GF-D8 (cell line): ENCODE results near the gene FOXD2.
A peak's percentile ranks its signal among the peaks of the same experiment; 100 is the strongest.

Experiments
- DNase-seq: peaks from one replicate; lab custom pipeline; 2025; lab: John Stamatoyannopoulos, UW

FOXD2 gene

GRCh38 chr1:47437447-47438164 lies at the start of gene FOXD2:
Gene FOXD2 (plus strand): TSS chr1:47438044. CDS start chr1:47438136, 92 bp downstream.
- DNase-seq, result peak; percentile 47

- DNase-seq, result no peak
Measured at GRCh38 chr1:47388891-47389238, 49.0 kb upstream of the FOXD2 start.

GRCh38 chr1:47389731-47390130 lies 48.1 kb upstream of the FOXD2 start:
- DNase-seq, result no peak

- no peak for DNase-seq
Measured at GRCh38 chr1:47390843-47391242, 47.0 kb upstream of the FOXD2 start.

GRCh38 chr1:47393141-47393540 lies 44.7 kb upstream of the FOXD2 start:
- DNase-seq, result no peak

GRCh38 chr1:47395433-47395832 lies 42.4 kb upstream of the FOXD2 start:
- no peak for DNase-seq

- DNase-seq, result no peak
Measured at GRCh38 chr1:47396671-47397196, 41.1 kb upstream of the FOXD2 start.

- no peak for DNase-seq
Measured at GRCh38 chr1:47399138-47399845, 38.6 kb upstream of the FOXD2 start.

GRCh38 chr1:47399846-47400155 lies 38.0 kb upstream of the FOXD2 start:
- no peak for DNase-seq

- no peak for DNase-seq
Measured at GRCh38 chr1:47401761-47402160, 36.1 kb upstream of the FOXD2 start.

GRCh38 chr1:47402591-47402990 lies 35.3 kb upstream of the FOXD2 start:
- DNase-seq, result no peak

GRCh38 chr1:47403321-47403910 lies 34.4 kb upstream of the FOXD2 start:
- DNase-seq, result no peak

GRCh38 chr1:47405697-47406096 lies 32.1 kb upstream of the FOXD2 start:
- DNase-seq, result no peak

GRCh38 chr1:47406966-47407365 lies 30.9 kb upstream of the FOXD2 start:
- DNase-seq, result no peak

- DNase-seq, result no peak
Measured at GRCh38 chr1:47407481-47407880, 30.4 kb upstream of the FOXD2 start.

GRCh38 chr1:47409311-47410067 lies 28.4 kb upstream of the FOXD2 start:
- no peak for DNase-seq

GRCh38 chr1:47410068-47410455 lies 27.8 kb upstream of the FOXD2 start:
- no peak for DNase-seq

GRCh38 chr1:47411436-47411835 lies 26.4 kb upstream of the FOXD2 start:
- DNase-seq, result no peak

- DNase-seq, result no peak
Measured at GRCh38 chr1:47412437-47412836, 25.4 kb upstream of the FOXD2 start.

GRCh38 chr1:47415728-47416318 lies 22.0 kb upstream of the FOXD2 start, which contains the start of gene FOXE3:
Gene FOXE3 (plus strand): TSS chr1:47416285. CDS start chr1:47416316, 31 bp downstream.
- no peak for DNase-seq

- DNase-seq, result no peak
Measured at GRCh38 chr1:47416319-47417169, 21.3 kb upstream of the FOXD2 start.
